ENCODE results near the gene NEGR1.
"Not testable (repeated sequence)": the region's sequence is repeated elsewhere in the genome, so short reads cannot be mapped to it uniquely, and the experiment has no call there.

NEGR1 gene

GRCh38 chr1:72282271-72283021 is at the start of gene NEGR1:
Gene NEGR1 (minus strand): TSS chr1:72282539.
- no peak for DNase-seq

- DNase-seq: no peak
Measured at GRCh38 chr1:72326494-72326893, 44.2 kb upstream of the NEGR1 start.

DNA sequence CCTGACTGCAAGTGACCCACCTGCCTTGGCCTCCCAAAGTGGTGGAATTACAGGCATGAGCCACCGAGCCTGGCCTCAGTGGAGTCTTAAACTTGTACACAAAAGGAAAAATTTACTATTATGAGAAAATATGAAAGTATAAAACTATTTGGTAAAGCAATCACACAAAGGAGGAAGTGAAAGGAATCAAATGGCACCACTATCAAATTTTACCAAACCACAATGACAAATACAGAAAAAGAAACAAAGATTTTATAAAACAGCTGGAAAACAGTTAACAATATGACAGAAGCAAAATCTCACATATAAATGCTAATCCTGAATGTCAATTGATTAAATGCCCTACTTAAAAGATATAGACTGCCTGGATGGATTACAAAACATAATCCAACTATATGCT is 42.1 kb upstream of the NEGR1 start:
- DNase-seq: no peak

DNA sequence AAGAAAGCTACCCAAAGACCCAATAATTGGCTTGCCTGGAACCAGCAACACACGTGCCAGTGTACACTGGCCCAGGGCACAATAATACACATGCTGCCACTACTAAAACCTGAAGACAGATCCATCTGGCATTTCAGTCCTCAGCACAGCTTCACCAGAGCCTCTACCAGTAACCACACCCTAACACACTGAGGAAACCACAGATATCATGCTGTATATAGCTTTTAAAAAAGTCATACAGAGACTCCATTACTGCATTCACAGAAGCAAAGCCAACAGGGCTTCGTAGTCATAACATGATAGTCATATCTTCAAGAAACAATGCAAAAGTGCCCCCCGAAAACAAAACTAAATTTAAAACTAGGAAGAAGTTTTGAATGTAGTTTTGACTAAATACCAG is 40.6 kb upstream of the NEGR1 start:
- no peak for DNase-seq

GRCh38 chr1:72296501-72296900 is 14.2 kb upstream of the NEGR1 start:
- DNase-seq: no peak

- DNase-seq: no peak
Measured at GRCh38 chr1:72288886-72289285, 6.5 kb upstream of the NEGR1 start.

- no peak for DNase-seq
Measured at GRCh38 chr1:72286401-72286800, 4.1 kb upstream of the NEGR1 start.

- no peak for DNase-seq
Measured at GRCh38 chr1:72285074-72285425, 2.7 kb upstream of the NEGR1 start.

DNA sequence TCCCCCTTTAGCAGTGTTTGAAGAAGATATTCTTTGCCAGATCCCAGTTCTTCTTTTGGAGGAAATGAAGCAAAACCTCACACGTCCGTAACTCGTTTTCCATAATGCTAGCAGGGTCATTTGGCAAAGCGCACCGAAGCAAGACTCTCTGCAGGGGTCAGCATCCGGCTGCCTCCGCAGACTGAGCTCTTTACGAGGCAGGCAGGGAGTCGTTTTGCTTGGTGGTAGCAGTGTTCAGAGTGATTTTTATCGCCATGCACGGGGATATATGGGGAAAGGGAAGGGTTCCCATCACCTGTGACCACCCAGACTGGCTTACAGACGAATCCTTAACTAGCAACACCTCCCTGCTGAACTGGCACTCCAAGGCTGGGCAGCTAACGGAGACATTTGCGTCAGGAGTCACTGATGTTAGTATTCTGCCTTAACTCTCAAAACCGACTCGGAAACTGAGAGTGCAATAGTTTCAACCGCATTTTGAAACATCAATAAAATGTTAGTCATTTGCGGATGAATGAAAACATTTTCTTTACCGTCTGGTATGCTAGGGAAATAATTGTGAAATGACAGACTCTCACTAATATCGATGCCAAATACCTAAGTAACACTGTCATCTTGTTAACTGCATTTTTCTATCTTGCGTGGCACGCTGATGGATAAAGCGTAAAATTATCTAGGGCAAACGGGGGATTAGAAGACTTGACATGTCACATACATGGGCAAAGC is 2.2 kb upstream of the NEGR1 start:
- no peak for DNase-seq

- no peak for DNase-seq
Measured at GRCh38 chr1:72284084-72284347, 1.7 kb upstream of the NEGR1 start.

GRCh38 chr1:72283307-72284083 is 1.2 kb upstream of the NEGR1 start:
- no peak for DNase-seq

DNA sequence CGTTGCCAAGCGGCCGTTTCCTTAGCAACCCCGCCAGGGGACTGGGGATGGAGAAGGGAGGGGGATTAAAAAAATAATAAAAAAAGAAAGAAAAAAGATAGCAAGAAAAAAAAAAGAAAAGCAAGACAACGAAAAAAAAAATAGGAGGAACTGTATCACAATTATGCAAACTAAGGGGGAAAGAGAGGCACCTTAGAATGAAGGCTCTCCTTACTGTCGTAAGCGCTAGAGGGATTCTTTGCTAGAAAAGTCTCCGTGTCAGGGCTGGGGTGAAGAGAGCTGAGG is 625 bp upstream of the NEGR1 start:
- no peak for DNase-seq

DNA sequence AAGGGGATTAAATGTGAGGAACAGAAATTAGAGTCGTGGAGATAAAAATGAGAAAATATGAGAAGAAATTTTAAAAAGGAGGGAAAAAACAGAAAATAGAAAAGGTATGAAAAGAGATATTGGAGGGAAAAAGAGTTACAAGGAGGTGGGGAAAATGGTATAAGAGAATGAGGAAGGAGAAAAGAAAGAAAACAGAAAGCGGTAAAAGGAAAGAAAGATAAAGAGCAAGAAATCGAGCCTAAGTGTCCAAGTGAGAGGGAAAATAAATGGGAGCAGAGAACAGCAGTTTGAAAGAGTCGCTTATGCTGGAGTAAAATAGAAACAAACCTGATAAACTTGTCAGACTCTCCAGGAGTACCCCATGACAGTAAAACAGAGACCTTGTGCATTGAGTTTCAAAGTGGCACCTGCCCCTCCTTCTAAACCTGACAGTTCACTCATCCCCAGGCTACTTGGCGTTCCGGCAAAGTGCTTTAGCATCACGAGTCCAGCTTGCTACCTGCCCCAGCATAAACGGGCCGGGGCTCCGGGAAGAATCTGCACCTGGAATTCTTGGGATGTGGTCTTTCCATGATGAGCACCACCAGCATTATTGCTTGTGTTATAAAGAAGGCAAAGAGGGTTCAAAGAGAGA is 585 bp downstream of the NEGR1 start:
- DNase-seq: no peak

DNA sequence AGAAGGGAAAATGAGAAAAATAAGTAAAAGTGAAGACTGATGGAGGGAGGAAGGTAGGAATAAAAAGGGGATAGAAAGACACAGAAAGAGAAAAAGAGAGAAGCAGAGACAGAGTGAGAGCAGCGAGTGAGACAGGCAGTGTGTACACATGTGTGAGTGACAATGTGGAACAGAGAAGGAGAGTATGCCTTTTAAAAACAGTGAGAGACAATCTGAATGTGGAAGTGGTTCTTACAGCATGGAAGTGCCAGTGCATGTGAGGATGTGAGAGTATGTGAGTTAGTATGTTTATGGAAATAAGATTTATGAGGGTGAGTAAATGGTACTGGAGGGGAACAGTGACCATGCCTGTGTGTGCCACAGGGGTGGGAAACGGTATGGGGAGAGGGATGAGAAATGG is 1.2 kb downstream of the NEGR1 start:
- DNase-seq: no peak

- no peak for DNase-seq
Measured at GRCh38 chr1:72280711-72281110, 1.6 kb downstream of the NEGR1 start.

- DNase-seq: no peak
Measured at GRCh38 chr1:72280131-72280530, 2.2 kb downstream of the NEGR1 start.

DNA sequence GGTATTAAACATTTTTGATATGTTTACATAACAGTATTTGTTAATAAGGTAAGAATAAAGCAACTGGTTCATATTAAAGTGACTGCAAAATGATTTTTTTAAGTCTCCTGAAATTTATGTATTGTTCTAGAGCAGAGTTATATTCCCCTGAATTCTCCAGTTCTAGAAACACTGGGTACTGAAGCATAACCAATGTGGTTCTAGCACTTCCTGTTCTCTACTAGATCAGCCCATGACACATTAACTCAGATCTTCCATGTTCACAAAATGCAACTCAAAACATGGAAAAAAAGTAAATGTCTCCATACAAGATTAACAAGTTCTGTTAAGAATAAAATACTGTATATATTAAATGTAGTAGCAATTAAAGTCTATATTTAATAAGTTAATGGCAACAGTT is 3.9 kb downstream of the NEGR1 start:
- DNase-seq: no peak

DNA sequence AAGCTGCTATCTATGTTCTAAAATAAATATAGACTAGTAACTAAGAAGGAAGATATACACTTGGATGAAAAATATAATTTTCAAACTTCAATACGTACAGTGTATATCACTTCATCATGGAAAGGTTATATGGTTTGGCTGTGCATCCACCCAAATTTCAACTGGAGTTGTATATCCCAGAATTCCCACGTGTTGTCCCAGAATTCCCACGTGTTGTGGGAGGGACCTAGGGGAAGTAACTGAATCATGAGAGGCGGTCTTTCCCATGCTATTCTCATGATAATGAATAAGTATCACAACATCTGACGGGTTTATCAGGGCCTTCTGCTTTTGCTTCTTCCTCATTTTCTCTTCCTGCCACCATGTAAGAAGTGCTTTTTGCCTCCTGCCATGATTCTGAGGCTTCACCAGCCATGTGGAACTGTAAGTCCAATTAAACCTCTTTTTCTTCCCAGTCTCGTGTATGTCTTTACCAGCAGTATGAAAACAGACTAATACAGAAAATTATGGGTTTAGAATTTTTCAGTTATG is 10.7 kb downstream of the NEGR1 start:
- no peak for DNase-seq

GRCh38 chr1:72262735-72263134 is 19.6 kb downstream of the NEGR1 start:
- DNase-seq: no peak

DNA sequence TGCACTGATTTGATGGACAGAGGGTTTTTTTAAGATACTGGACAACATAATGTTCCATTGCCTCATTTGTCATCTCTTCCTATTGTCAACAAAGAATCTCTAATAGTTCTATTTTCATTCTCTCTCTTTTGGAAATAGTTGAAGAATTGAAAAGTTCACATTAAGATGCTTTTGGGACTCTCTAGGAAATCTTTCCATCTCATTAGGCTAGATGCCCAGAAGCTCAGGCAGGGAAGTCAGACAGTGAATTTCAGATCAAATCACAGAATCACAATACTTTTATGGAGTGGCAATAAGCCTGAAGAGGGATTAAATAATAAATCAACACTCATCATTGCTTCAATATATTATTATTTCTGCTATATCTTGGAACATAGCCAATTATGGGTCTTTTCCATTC is 29.2 kb downstream of the NEGR1 start:
- no peak for DNase-seq

DNA sequence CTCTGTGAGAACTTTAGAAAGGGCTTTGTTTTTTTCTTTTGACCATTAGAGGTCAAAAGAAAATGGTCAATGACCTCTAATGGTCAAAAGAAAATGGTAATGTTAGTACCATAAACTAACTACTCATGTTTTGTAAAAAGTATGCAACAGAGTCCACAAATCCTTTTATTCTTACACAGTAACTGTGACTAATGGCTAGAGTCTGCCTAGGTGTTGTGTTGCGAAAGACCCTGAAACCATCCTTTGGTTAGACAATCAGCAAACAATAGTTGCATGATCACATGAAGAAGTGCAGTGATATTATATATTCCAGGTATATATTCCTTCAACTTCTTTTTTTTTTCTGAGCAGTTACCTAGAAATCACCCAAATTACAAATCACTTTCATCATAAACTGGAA is 40.9 kb downstream of the NEGR1 start:
- no peak for DNase-seq

GRCh38 chr1:72235931-72236330 is 46.4 kb downstream of the NEGR1 start:
- DNase-seq: not testable (repeated sequence)

GRCh38 chr1:72235062-72235461 is 47.3 kb downstream of the NEGR1 start:
- DNase-seq: no peak

DNA sequence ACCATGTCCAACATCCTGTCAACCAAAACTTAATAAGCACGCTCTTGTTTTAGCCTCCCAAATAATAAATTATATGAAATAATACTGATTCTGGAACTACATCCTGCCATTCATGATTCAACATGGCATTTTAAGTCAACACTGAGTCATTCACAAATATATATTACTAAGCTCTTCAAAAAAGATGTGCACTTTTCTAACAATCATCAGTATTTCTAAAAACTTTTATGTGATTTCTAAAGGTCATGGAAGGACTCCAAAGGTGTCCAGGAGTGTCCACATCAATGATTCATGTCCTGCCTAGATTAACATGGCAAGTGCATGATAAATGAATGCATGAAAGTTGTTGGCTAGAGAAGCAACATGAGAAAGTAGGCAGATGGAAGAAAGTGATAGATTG is 51.6 kb downstream of the NEGR1 start:
- DNase-seq: no peak
